ENCODE results near the gene CKS1B.

Gene CKS1B

DNA sequence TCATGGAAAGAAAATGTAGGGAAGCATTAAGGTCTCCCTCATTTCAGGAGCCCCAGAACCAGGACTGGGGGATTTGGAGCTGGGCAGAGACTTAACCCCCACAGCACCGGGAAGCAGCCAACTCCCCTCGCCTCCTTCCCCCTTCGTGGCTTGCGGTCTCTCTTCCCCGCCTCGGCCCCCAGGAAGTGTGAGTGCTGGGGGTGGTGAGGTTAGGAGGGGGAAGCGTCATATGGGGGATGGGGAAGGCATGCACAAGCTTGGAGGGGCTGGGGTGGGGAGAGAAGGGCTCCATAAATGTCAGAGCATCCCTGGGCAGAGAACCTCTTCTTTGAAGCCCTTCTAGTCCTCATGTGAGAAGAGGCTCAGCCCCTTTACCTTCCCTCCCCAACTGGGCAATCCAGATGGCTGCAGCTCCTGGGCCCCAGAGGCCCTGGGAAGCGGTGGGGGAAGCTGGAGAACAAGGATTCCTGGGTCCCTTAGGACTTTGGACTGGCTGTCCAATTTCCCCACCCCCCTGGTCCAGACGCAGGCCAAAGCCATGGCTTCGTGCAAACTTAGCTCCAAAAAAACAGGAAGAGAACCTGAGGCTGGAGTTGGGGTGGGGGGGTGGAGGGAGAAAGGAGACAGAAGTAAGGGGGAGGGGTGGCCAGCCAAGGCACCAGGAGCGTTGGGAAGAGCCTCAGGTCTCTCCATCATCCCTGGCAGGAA lies 35.9 kb downstream of the CKS1B start:
- H3K36me3 ChIP-seq (replicated peaks; ENCODE audit: low read depth, low read length): peaks cover 19% of the 10 kb centered on the region
- H3K27me3 ChIP-seq (ENCODE audit: low read depth, low read length): no peaks in the 10 kb centered on the region
- TF ChIP-seq CTCF (IDR thresholded peaks at IDR 0.05; ENCODE audit: low read depth, low read length): no peak
- TF ChIP-seq EZH2phosphoT487 (IDR thresholded peaks at IDR 0.05; ENCODE audit: low read depth): no peak
- no peak overlapping the region for H2AFZ ChIP-seq (ENCODE audit: low read depth, low read length)
- no peaks in the 10 kb centered on the region for H3K9me3 ChIP-seq (ENCODE audit: insufficient read depth, low read length)
- H3K79me2 ChIP-seq (ENCODE audit: low read length): peaks cover 31% of the 10 kb centered on the region
- H3K4me2 ChIP-seq (ENCODE audit: low read length): no peak overlapping the region
- no peak overlapping the region for H3K27ac ChIP-seq (ENCODE audit: low read length)
- peaks cover 44% of the 10 kb centered on the region for H3K4me1 ChIP-seq (ENCODE audit: low read length)
- H3K4me3 ChIP-seq (ENCODE audit: low read length): no peak overlapping the region
- no peak overlapping the region for H3K9ac ChIP-seq (ENCODE audit: low read length)
- H4K20me1 ChIP-seq (ENCODE audit: insufficient read depth, low read length): peaks cover 65% of the 10 kb centered on the region

DNA sequence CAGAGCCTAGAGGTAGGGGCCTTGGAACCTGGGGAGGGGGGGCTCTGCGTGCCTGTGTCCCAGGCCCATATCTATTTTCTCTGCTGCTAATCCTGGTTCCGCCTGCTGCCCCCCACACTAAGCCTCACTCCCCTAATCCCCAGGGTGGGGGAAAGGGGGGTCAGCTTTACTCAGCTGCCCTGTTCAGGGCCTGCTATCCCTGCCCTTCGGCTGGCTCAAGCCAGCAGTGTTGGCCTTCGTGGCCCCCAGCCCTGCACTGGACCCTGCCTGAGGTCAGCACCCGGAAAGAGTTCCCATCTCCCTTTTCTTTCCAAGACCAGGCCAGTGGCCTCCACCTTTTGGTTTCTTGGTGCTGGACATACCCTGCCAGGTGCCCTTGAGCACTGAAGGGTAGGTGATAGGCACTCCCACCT lies 36.5 kb downstream of the CKS1B start:
- H3K27ac ChIP-seq (ENCODE audit: low read length): no peak overlapping the region
- TF ChIP-seq CTCF (IDR thresholded peaks at IDR 0.05; ENCODE audit: low read depth, low read length) (no peak), EZH2phosphoT487 (IDR thresholded peaks at IDR 0.05; ENCODE audit: low read depth) (no peak)
- peaks cover 42% of the 10 kb centered on the region for H3K4me1 ChIP-seq (ENCODE audit: low read length)

DNA sequence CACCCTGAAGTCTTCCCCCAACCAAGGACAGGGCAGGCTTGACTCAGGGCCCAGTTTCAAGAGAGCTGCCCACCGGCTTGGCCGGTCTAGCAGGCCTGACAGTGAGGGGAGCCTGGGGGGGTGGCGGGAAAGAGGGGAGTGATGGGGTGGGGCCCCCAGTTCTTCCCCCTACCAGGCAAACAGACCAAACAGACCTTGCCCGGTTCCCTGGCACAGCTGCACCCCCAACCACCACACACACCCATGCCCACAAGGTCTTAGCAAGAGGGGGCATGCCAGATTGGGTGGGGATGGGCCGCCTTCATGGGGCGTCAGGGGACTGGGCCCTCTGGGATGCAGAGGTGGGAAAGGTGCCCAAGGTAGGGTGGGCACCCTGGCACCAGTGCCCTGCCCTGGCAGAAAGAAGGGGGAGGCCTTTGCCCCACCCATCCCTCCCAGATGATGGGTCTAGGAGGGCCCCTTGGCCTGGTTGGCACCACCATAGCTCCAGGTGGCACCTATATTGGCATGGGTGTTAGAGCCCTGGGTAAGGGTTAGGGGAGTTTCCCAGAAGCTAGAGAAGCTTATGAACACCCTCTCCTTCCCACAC lies 37.0 kb downstream of the CKS1B start:
- Histone ChIP-seq H3K9me3 (ENCODE audit: insufficient read depth, low read length) (no peaks in the 10 kb centered on the region), H3K4me1 (ENCODE audit: low read length) (peaks cover 42% of the 10 kb centered on the region), H2AFZ (ENCODE audit: low read depth, low read length) (no peak overlapping the region), H3K79me2 (ENCODE audit: low read length) (peaks cover 20% of the 10 kb centered on the region; the same call in 1 of the 2 replicates), H4K20me1 (ENCODE audit: insufficient read depth, low read length) (peaks cover 65% of the 10 kb centered on the region), H3K9ac (ENCODE audit: low read length) (no peak overlapping the region), H3K36me3 (replicated peaks; ENCODE audit: low read depth, low read length) (peaks cover 26% of the 10 kb centered on the region), H3K4me3 (ENCODE audit: low read length) (no peak overlapping the region), H3K4me2 (ENCODE audit: low read length) (no peak overlapping the region), H3K27ac (ENCODE audit: low read length) (no peak overlapping the region), H3K27me3 (ENCODE audit: low read depth, low read length) (no peaks in the 10 kb centered on the region)
- TF ChIP-seq EZH2phosphoT487 (IDR thresholded peaks at IDR 0.05; ENCODE audit: low read depth) (no peak), CTCF (IDR thresholded peaks at IDR 0.05; ENCODE audit: low read depth, low read length) (no peak)

More for the DNA sequence above, 36.5 kb downstream of the CKS1B start:
- Histone ChIP-seq H3K36me3 (replicated peaks; ENCODE audit: low read depth, low read length) (peaks cover 25% of the 10 kb centered on the region), H3K9me3 (ENCODE audit: insufficient read depth, low read length) (no peaks in the 10 kb centered on the region), H3K4me3 (ENCODE audit: low read length) (no peak overlapping the region), H3K79me2 (ENCODE audit: low read length) (peaks cover 25% of the 10 kb centered on the region), H2AFZ (ENCODE audit: low read depth, low read length) (no peak overlapping the region), H3K27me3 (ENCODE audit: low read depth, low read length) (no peaks in the 10 kb centered on the region), H4K20me1 (ENCODE audit: insufficient read depth, low read length) (peaks cover 65% of the 10 kb centered on the region), H3K4me2 (ENCODE audit: low read length) (no peak overlapping the region), H3K9ac (ENCODE audit: low read length) (no peak overlapping the region)

GRCh38 chr1:155012026-155012546 lies 37.6 kb downstream of the CKS1B start:
- peaks cover 42% of the 10 kb centered on the region for H3K4me1 ChIP-seq (ENCODE audit: low read length)
- peaks cover 15% of the 10 kb centered on the region; the same call in 1 of the 2 replicates for H3K79me2 ChIP-seq (ENCODE audit: low read length)
- no peak overlapping the region for H3K27ac ChIP-seq (ENCODE audit: low read length)

More at GRCh38 chr1:155012026-155012546, 37.6 kb downstream of the CKS1B start:
- no peaks in the 10 kb centered on the region for H3K27me3 ChIP-seq (ENCODE audit: low read depth, low read length)
- peaks cover 28% of the 10 kb centered on the region for H3K36me3 ChIP-seq (replicated peaks; ENCODE audit: low read depth, low read length)
- H2AFZ ChIP-seq (ENCODE audit: low read depth, low read length): no peak overlapping the region
- H4K20me1 ChIP-seq (ENCODE audit: insufficient read depth, low read length): peaks cover 60% of the 10 kb centered on the region
- no peak overlapping the region for H3K4me2 ChIP-seq (ENCODE audit: low read length)
- no peak overlapping the region for H3K9ac ChIP-seq (ENCODE audit: low read length)
- TF ChIP-seq CTCF (IDR thresholded peaks at IDR 0.05; ENCODE audit: low read depth, low read length) (no peak), EZH2phosphoT487 (IDR thresholded peaks at IDR 0.05; ENCODE audit: low read depth) (no peak)
- no peak overlapping the region for H3K4me3 ChIP-seq (ENCODE audit: low read length)
- no peaks in the 10 kb centered on the region for H3K9me3 ChIP-seq (ENCODE audit: insufficient read depth, low read length)
